Esophagus squamous epithelium (tissue), 4 donors: ENCODE measurements around the gene FGD4.

Experiments
- CTCF ChIP-seq, 6 experiments: fragments of 450-650 bp in 4 of 6; fragments of 200-600 bp in 2 of 6; sonication (generic) in 2 of 6; IDR thresholded peaks; one replicate each; pipeline ENCODE4 v1.5.1; 2016 to 2019; ENCODE audit warnings: antibody characterized with exemption in 6 of 6, mild to moderate bottlenecking in 4 of 6, moderate library complexity in 4 of 6
- POLR2A ChIP-seq, 4 donors: fragments of 450-650 bp; IDR thresholded peaks; one replicate each; pipeline ENCODE4 v1.6.1; 2017; ENCODE audit warnings: antibody characterized with exemption in 4 of 4, mild to moderate bottlenecking in 4 of 4, moderate library complexity in 3 of 4

DNA sequence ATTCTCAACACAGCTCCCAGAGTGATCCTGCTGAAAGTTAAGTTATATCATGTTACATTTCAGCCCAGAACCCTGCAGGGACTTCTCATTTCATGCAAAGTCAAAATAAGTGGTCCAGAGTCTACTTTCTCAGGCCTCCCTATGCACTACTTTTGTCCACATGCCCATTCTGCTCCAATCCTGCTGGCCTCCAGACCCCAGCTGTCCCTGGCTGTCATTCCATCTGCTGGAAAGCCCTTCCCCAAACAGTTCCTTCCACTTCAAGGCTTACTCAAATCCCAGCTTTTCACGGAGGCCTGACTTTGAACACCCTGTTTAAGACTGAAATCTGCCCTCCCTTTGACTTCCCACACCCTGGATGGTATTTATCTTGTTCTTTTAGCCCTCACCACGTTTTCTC is 169.9 kb downstream of the FGD4 start:
- TF ChIP-seq CTCF (IDR thresholded peaks at IDR 0.05) = no peak
- TF ChIP-seq POLR2A (IDR thresholded peaks at IDR 0.05) = no peak
